Astrocyte (in vitro differentiated cells and primary cell): ENCODE results near the gene GVQW3. TPM values are rescaled to one million over a fixed set of nuclear protein-coding genes. Genes with fewer than 3 reads are reported as not detected.
"Not testable (repeated sequence)": the region's sequence is repeated elsewhere in the genome, so short reads cannot be mapped to it uniquely, and the experiment has no call there.

ENCODE experiments used
- DNase-seq: peaks from one replicate; pipeline ENCODE4 v3.0.0-alpha.2; 2010; ENCODE audit warnings: low read depth
- FAIRE-seq: peaks from 2 replicates; lab custom pipeline; 2011; peaks lifted over from hg19 to GRCh38; lab: Jason Lieb, UNC
- H2AFZ ChIP-seq: 2 replicates; pipeline ENCODE4 v1.6.0; 2012; ENCODE audit warnings: low read depth, low read length, inconsistent platforms
- H3K27ac ChIP-seq: 2 replicates; pipeline ENCODE4 v1.5.1; 2011; ENCODE audit warnings: low read depth, low read length, inconsistent platforms
- H3K27me3 ChIP-seq: 2 replicates; pipeline ENCODE4 v1.6.0; 2011; ENCODE audit warnings: low read length, inconsistent platforms; ENCODE audit not compliant: insufficient read depth
- H3K36me3 ChIP-seq: 2 replicates; pipeline ENCODE4 v1.5.1; 2011; ENCODE audit warnings: low read length, inconsistent platforms; ENCODE audit not compliant: insufficient read depth
- H3K4me1 ChIP-seq: 2 replicates; pipeline ENCODE4 v1.5.1; 2011; ENCODE audit warnings: low read length, inconsistent platforms; ENCODE audit not compliant: insufficient read depth
- H3K4me2 ChIP-seq: 2 replicates; pipeline ENCODE4 v1.6.0; 2012; ENCODE audit warnings: low read length, inconsistent platforms
- H3K4me3 ChIP-seq: 2 replicates; pipeline ENCODE4 v1.5.1; 2011; ENCODE audit warnings: low read depth, mild to moderate bottlenecking, low read length, inconsistent platforms; ENCODE audit not compliant: insufficient read depth
- H3K79me2 ChIP-seq: 2 replicates; pipeline ENCODE4 v1.6.0; 2012; ENCODE audit warnings: mild to moderate bottlenecking, low read length, inconsistent platforms; ENCODE audit not compliant: insufficient read depth
- H3K9ac ChIP-seq: 2 replicates; pipeline ENCODE4 v1.6.0; 2012; ENCODE audit warnings: mild to moderate bottlenecking, low read length, inconsistent platforms
- H3K9me3 ChIP-seq: 2 replicates; pipeline ENCODE4 v1.5.1; 2012; ENCODE audit warnings: low read depth, mild to moderate bottlenecking, low read length, inconsistent platforms; ENCODE audit not compliant: insufficient read depth
- H4K20me1 ChIP-seq: 2 replicates; pipeline ENCODE4 v1.6.0; 2012; ENCODE audit warnings: low read length, inconsistent platforms; ENCODE audit not compliant: insufficient read depth
- H3K27ac Mint-ChIP-seq: one replicate; pipeline ENCODE4 v1.8.0; 2021; ENCODE audit warnings: mild to moderate bottlenecking, mixed read lengths; ENCODE audit not compliant: unreplicated experiment
- H3K27me3 Mint-ChIP-seq: one replicate; pipeline ENCODE4 v1.8.0; 2021; ENCODE audit warnings: low read depth, mixed read lengths; ENCODE audit not compliant: unreplicated experiment
- H3K36me3 Mint-ChIP-seq: one replicate; pipeline ENCODE4 v1.8.0; 2021; ENCODE audit warnings: low read depth, mixed read lengths; ENCODE audit not compliant: unreplicated experiment
- H3K4me1 Mint-ChIP-seq: one replicate; pipeline ENCODE4 v1.8.0; 2021; ENCODE audit warnings: low read depth, mixed read lengths; ENCODE audit not compliant: unreplicated experiment
- H3K4me3 Mint-ChIP-seq: one replicate; pipeline ENCODE4 v1.8.0; 2021; ENCODE audit warnings: mild to moderate bottlenecking, moderate library complexity, mixed read lengths; ENCODE audit not compliant: unreplicated experiment
- H3K9me3 Mint-ChIP-seq: one replicate; pipeline ENCODE4 v1.8.0; 2021; ENCODE audit warnings: mild to moderate bottlenecking, mixed read lengths; ENCODE audit not compliant: unreplicated experiment
- EZH2 ChIP-seq: IDR thresholded peaks from 2 replicates; pipeline ENCODE4 v1.6.1; 2012; ENCODE audit warnings: mild to moderate bottlenecking, low read length, inconsistent platforms; ENCODE audit not compliant: insufficient read depth
- total RNA-seq: library from RNA; stranded (reverse); gene quantifications from 2 replicates; pipeline ENCODE4 v1.2.1, GENCODE V29; 2021
- TF ChIP-seq, protein P1 (sequence below): IDR thresholded peaks from 2 replicates; pipeline ENCODE4 v1.5.1; 2011; ENCODE audit warnings: low read depth, mild to moderate bottlenecking, inconsistent platforms, low read length, moderate library complexity; ENCODE audit not compliant: insufficient read depth

The GVQW3 gene
- total RNA-seq, 1 donor from 2014 or later, result 2.0 TPM

DNA sequence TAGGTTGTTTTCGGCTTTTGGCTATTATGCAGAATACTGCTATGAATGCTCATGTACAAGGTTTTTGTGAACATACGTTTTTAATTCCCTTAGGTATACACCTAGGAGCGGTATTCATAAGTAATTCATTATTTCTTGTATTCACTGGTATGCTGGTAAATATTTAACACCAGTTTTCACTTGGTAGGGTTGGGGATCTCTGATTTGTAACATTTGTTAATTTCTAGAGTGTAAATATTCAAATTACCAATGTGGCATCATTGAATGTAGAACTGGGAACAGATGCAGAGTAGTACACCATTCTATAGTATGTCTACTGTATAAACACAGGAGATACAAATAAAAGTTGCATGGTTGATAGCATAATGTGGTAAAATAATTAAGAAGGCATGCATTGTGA, 16.3 kb downstream of the GVQW3 start:
- no peaks in the 10 kb centered on the region for H3K36me3 ChIP-seq
- Mint-ChIP-seq H3K9me3 (no peaks in the 10 kb centered on the region), H3K4me1 (no peaks in the 10 kb centered on the region), H3K27ac (no peak overlapping the region), H3K27me3 (peaks cover 3% of the 10 kb centered on the region), H3K36me3 (no peaks in the 10 kb centered on the region), H3K4me3 (no peak overlapping the region)
- H4K20me1 ChIP-seq, result no peaks in the 10 kb centered on the region
- no peak for DNase-seq
- no peak overlapping the region for H3K4me3 ChIP-seq
- no peaks in the 10 kb centered on the region for H3K9me3 ChIP-seq
- H3K27me3 ChIP-seq, result no peaks in the 10 kb centered on the region
- H3K9ac ChIP-seq, result no peak overlapping the region
- H3K4me1 ChIP-seq, result no peaks in the 10 kb centered on the region
- H3K27ac ChIP-seq, result no peak overlapping the region
- H2AFZ ChIP-seq, result no peak overlapping the region
- TF ChIP-seq, protein P1, sequence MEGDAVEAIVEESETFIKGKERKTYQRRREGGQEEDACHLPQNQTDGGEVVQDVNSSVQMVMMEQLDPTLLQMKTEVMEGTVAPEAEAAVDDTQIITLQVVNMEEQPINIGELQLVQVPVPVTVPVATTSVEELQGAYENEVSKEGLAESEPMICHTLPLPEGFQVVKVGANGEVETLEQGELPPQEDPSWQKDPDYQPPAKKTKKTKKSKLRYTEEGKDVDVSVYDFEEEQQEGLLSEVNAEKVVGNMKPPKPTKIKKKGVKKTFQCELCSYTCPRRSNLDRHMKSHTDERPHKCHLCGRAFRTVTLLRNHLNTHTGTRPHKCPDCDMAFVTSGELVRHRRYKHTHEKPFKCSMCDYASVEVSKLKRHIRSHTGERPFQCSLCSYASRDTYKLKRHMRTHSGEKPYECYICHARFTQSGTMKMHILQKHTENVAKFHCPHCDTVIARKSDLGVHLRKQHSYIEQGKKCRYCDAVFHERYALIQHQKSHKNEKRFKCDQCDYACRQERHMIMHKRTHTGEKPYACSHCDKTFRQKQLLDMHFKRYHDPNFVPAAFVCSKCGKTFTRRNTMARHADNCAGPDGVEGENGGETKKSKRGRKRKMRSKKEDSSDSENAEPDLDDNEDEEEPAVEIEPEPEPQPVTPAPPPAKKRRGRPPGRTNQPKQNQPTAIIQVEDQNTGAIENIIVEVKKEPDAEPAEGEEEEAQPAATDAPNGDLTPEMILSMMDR, result no peak
- FAIRE-seq, result no peak
- no peaks in the 10 kb centered on the region for H3K79me2 ChIP-seq
- no peak overlapping the region for H3K4me2 ChIP-seq

DNA sequence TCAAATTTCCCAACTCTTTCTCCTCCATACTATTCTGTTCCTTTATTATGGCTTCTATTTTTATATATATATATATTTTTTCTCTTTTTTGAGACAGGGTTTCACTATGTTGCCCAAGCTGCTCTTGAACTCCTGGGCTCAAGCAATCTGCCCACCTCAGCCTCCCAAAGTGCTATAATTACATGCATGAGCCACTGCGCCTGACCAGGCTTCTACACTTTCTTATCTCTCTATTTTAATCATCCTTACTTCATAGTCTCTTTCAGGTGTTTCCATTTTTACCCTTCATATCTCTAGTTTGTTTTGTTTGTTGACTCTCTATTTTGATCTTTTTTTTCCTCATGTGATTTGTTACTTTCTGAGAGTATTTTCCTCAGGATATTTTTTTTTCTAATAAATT, 19.8 kb downstream of the GVQW3 start:
- Mint-ChIP-seq H3K36me3 (no peaks in the 10 kb centered on the region), H3K9me3 (no peaks in the 10 kb centered on the region), H3K27me3 (peaks cover 2% of the 10 kb centered on the region), H3K4me1 (no peaks in the 10 kb centered on the region), H3K27ac (no peak overlapping the region), H3K4me3 (no peak overlapping the region)
- no peaks in the 10 kb centered on the region for H4K20me1 ChIP-seq
- no peaks in the 10 kb centered on the region for H3K79me2 ChIP-seq
- no peak overlapping the region for H3K27ac ChIP-seq
- no peak for FAIRE-seq
- no peak overlapping the region for H3K9ac ChIP-seq
- H3K27me3 ChIP-seq, result no peaks in the 10 kb centered on the region
- TF ChIP-seq, protein P1, result no peak
- no peak for TF ChIP-seq EZH2
- no peak overlapping the region for H3K4me2 ChIP-seq
- H3K4me3 ChIP-seq, result no peak overlapping the region
- H3K4me1 ChIP-seq, result no peaks in the 10 kb centered on the region
- H3K9me3 ChIP-seq, result no peaks in the 10 kb centered on the region
- H2AFZ ChIP-seq, result no peak overlapping the region
- DNase-seq, result no peak
- H3K36me3 ChIP-seq, result no peaks in the 10 kb centered on the region

DNA sequence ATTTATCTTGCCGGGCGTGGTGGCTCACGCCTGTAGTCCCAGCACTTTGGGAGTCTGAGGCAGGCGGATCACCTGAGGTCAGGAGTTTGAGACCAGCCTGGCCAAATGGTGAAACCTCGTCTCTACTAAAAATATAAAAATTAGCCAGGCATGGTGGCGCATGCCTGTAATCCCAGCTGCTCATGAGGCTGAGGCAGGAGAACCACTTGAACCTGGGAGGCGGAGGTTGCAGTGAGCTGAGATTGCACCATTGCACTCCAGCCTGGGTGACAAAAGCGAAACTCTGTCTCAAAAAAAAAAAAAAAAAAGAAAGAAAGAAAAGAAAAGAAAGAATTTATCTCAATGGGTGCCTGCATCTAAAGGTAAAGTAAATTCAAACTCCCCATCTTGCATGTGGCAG, 20.4 kb downstream of the GVQW3 start:
- H3K4me3 ChIP-seq, H3K4me3 Mint-ChIP-seq, H3K36me3 Mint-ChIP-seq, H3K9me3 Mint-ChIP-seq, H3K36me3 ChIP-seq, H3K79me2 ChIP-seq, FAIRE-seq, H3K27ac ChIP-seq, H3K27ac Mint-ChIP-seq, H3K27me3 Mint-ChIP-seq, H3K27me3 ChIP-seq, H3K9ac ChIP-seq, H3K4me2 ChIP-seq, H2AFZ ChIP-seq, DNase-seq, H4K20me1 ChIP-seq, H3K4me1 Mint-ChIP-seq, H3K9me3 ChIP-seq, H3K4me1 ChIP-seq: not testable (repeated sequence)
